ENCODE measurements around the gene KLHL2. TPM values are rescaled to one million over a fixed set of nuclear protein-coding genes. Genes with fewer than 3 reads are reported as not detected.
"Not testable (repeated sequence)": the region's sequence is repeated elsewhere in the genome, so short reads cannot be mapped to it uniquely, and the experiment has no call there.

The KLHL2 gene
- total and polyA plus RNA-seq, 2 donors (not counting 3 experiments of a cell fraction or from before 2014, with no cell fraction given), result 9.9 to 22.1 TPM

DNA sequence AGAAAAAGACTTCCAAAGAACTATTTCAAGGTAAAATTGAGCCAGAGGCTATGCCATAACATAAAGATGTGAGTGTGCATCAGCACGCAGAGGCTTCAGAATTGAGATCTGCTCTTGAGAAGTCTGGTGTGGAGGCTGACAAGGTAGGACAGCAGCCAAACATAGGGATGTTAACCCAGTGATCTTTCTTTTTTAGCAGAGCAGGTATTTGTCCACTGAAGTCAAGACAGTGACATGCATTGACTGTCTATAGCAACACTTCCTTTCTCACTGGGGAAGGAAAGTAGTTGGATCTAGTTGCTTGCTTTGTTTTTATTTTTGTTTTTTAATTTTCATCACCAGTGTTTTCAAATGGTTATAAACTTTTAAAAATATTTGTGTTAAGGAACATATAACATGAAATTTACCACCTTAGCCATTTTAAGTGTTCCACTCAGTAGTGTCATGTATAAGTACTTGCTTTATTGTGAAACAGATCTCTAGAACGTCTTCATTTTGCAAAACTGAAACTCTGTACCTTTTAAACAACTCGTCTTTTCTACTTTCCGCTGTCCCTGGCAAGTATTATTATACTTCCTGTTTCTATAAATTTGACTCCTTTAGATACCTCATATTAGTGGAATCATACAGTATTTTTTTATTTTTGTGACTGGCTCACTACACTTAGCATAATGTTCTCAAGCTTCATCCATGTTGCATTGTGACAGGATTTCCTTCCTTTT, 79.4 kb downstream of the KLHL2 start:
- intact Hi-C loops (cut with micrococcal nuclease); H3K36me3 ChIP-seq (ENCODE audit: control insufficient read depth in 2 of 2, extremely low read depth in 1 of 2, insufficient read depth in 2 of 2, low read length in 2 of 2); H3K4me3 ChIP-seq (replicated peaks in 1 of 3; ENCODE audit: insufficient read depth in 1 of 3, low read depth in 1 of 3, low read length in 3 of 3); H3K9me1 ChIP-seq (replicated peaks; ENCODE audit: control insufficient read depth, extremely low read depth, insufficient read depth, low read length); POLR2A ChIA-PET; BruUV-seq (replicated peaks); H2AFZ ChIP-seq (ENCODE audit: low read depth, low read length); H3K27ac ChIP-seq (ENCODE audit: insufficient read depth, low read depth, low read length); CTCF ChIA-PET; H3K79me2 ChIP-seq (ENCODE audit: control insufficient read depth, insufficient read depth, low read length); H3K4me1 ChIP-seq (ENCODE audit: control insufficient read depth, extremely low read depth, insufficient read depth, low read length); H3K27me3 ChIP-seq (ENCODE audit: control insufficient read depth in 2 of 2, insufficient read depth in 2 of 2, low read length in 2 of 2); H3K9ac ChIP-seq (replicated peaks; ENCODE audit: extremely low read depth, insufficient read depth, low read length); H3K4me2 ChIP-seq (ENCODE audit: insufficient read depth, low read length); DNase-seq (ENCODE audit: low read depth, low spot score); H4K20me1 ChIP-seq (replicated peaks; ENCODE audit: control insufficient read depth, extremely low read depth, insufficient read depth, low read length); H3K9me3 ChIP-seq (replicated peaks; ENCODE audit: control insufficient read depth, insufficient read depth, low read length); dilution Hi-C loops (cut with MboI; ENCODE audit: extremely low pct_ligation_motif_present, low sequenced_read_pairs): not testable (repeated sequence)
- peak; percentile 4 for FAIRE-seq

- no peaks in the 10 kb centered on the region for H3K27me3 ChIP-seq (ENCODE audit: control insufficient read depth in 2 of 2, insufficient read depth in 2 of 2, low read length in 2 of 2)
- ChIA-PET CTCF (no interaction called here), POLR2A (no interaction called here)
- DNase-seq (ENCODE audit: low read depth, low spot score) (no peak), FAIRE-seq (no peak)
- TF ChIP-seq CTCF (IDR thresholded peaks at IDR 0.05; ENCODE audit: extremely low read depth in 1 of 2, insufficient read depth in 1 of 2, low read depth in 1 of 2, low read length in 2 of 2) (no peak), GATA2 (IDR thresholded peaks at IDR 0.05; ENCODE audit: insufficient read depth, insufficient read length, low read depth, low read length) (no peak), FOS (IDR thresholded peaks at IDR 0.05; ENCODE audit: borderline replicate concordance, insufficient read depth, low read length) (no peak), POLR2AphosphoS5 (IDR thresholded peaks at IDR 0.05; ENCODE audit: insufficient read depth, low read depth, low read length) (no peak), JUN (IDR thresholded peaks at IDR 0.05; ENCODE audit: borderline replicate concordance, insufficient read depth, insufficient read length, low read depth) (no peak), MYC (IDR thresholded peaks at IDR 0.05; ENCODE audit: low read depth, low read length) (no peak), POLR2A (IDR thresholded peaks at IDR 0.05; ENCODE audit: low read depth, low read length) (no peak), EZH2 (IDR thresholded peaks at IDR 0.05; ENCODE audit: borderline replicate concordance, low read depth, low read length, severe bottlenecking) (no peak)
- TF ChIP-seq, protein P1, sequence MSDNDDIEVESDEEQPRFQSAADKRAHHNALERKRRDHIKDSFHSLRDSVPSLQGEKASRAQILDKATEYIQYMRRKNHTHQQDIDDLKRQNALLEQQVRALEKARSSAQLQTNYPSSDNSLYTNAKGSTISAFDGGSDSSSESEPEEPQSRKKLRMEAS (IDR thresholded peaks at IDR 0.05; ENCODE audit: insufficient read depth, insufficient read length), result no peak
- H2AFZ ChIP-seq (ENCODE audit: low read depth, low read length), result no peak overlapping the region
- H3K9me3 ChIP-seq (replicated peaks; ENCODE audit: control insufficient read depth, insufficient read depth, low read length), result no peaks in the 10 kb centered on the region
- no peak overlapping the region for H3K4me2 ChIP-seq (ENCODE audit: insufficient read depth, low read length)
- H3K79me2 ChIP-seq (ENCODE audit: control insufficient read depth, insufficient read depth, low read length), result peaks cover 2% of the 10 kb centered on the region
- H4K20me1 ChIP-seq (replicated peaks; ENCODE audit: control insufficient read depth, extremely low read depth, insufficient read depth, low read length), result no peaks in the 10 kb centered on the region
- H3K9me1 ChIP-seq (replicated peaks; ENCODE audit: control insufficient read depth, extremely low read depth, insufficient read depth, low read length), result no peaks in the 10 kb centered on the region
- no TSS peak for BruUV-seq (replicated peaks)
- dilution Hi-C loops (cut with MboI; ENCODE audit: extremely low pct_ligation_motif_present, low sequenced_read_pairs), result no loop called here
- no peaks in the 10 kb centered on the region for H3K36me3 ChIP-seq (ENCODE audit: control insufficient read depth in 2 of 2, extremely low read depth in 1 of 2, insufficient read depth in 2 of 2, low read length in 2 of 2)
- H3K9ac ChIP-seq (replicated peaks; ENCODE audit: extremely low read depth, insufficient read depth, low read length), result no peak overlapping the region
- H3K4me3 ChIP-seq (replicated peaks in 1 of 3; ENCODE audit: insufficient read depth in 1 of 3, low read depth in 1 of 3, low read length in 3 of 3), result no peak overlapping the region
- H3K27ac ChIP-seq (ENCODE audit: insufficient read depth, low read depth, low read length), result no peak overlapping the region
- intact Hi-C loops (cut with micrococcal nuclease), result no loop called here
- no peaks in the 10 kb centered on the region for H3K4me1 ChIP-seq (ENCODE audit: control insufficient read depth, extremely low read depth, insufficient read depth, low read length)
Measured at GRCh38 chr4:165288226-165288625, 80.9 kb downstream of the KLHL2 start.

All from endothelial cell of umbilical vein (primary cell).